ENCODE results near the gene C1orf198. TPM values are rescaled to one million over a fixed set of nuclear protein-coding genes. Genes with fewer than 3 reads are reported as not detected.

Gene C1orf198
- total RNA-seq, 4 donors from 2014 or later = 87.8 to 142 (median 124) TPM

DNA sequence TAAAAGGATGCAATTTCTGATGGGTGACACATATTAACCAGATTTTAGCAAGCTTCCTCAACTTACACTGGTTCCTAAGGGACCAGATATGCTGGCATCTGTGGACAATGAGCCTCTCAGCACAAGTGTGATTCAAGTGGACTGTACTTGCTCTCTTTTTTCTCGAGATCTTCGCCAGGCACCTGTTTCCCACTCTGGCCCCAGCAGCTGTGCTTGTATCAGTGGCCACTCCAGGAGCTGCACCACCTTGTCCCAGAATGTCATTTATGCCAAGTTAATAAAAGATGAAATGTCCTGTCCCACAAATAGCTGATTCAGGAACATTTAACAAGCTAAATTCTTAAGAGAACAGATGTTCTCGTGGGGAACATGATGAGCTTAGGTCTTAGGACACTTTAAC lies 14.6 kb downstream of the C1orf198 start:
- DNase-seq = no peak
- peak overlapping the region in 2 of 3 donors; percentile 16 to 37 for H3K27ac ChIP-seq
- peaks cover 12% of the 10 kb centered on the region in 2 donors for H3K36me3 ChIP-seq
- TF ChIP-seq, protein P1, sequence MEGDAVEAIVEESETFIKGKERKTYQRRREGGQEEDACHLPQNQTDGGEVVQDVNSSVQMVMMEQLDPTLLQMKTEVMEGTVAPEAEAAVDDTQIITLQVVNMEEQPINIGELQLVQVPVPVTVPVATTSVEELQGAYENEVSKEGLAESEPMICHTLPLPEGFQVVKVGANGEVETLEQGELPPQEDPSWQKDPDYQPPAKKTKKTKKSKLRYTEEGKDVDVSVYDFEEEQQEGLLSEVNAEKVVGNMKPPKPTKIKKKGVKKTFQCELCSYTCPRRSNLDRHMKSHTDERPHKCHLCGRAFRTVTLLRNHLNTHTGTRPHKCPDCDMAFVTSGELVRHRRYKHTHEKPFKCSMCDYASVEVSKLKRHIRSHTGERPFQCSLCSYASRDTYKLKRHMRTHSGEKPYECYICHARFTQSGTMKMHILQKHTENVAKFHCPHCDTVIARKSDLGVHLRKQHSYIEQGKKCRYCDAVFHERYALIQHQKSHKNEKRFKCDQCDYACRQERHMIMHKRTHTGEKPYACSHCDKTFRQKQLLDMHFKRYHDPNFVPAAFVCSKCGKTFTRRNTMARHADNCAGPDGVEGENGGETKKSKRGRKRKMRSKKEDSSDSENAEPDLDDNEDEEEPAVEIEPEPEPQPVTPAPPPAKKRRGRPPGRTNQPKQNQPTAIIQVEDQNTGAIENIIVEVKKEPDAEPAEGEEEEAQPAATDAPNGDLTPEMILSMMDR (IDR thresholded peaks at IDR 0.05) = no peak
- no peak for TF ChIP-seq POLR2A (IDR thresholded peaks at IDR 0.05)
- H3K27me3 ChIP-seq = no peaks in the 10 kb centered on the region
- intact Hi-C loops (cut with DNase I) = no loop called here
- no peak overlapping the region for H3K4me3 ChIP-seq (replicated peaks in 1 of 3)
- no peaks in the 10 kb centered on the region for H3K9me3 ChIP-seq
- H3K4me1 ChIP-seq = peaks cover 38 to 58% of the 10 kb centered on the region in 2 donors
- WGBS, 2 donors = 86% methylated on average over 3 of the region's 3 CpGs

DNA sequence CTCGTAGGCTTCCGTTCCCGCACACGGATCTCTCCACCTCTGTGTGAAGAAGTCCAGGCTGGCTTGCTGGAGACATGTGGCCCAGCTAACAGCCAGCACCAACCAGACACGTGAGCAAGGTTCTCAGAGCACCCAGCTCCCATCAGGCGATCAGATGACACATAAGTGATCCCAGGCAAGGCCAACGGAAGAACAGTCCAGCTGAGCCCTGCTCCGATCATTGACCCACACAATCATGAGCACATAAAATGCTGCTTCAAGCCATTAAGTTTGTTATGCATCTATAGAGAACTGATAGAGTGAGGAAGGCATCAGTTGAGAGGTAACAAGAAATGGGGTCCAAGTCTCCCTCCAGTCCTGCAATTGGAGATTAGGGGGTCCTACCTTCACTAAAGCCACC lies 15.4 kb downstream of the C1orf198 start:
- 84 to 90% methylated on average over 8 of the region's 8 CpGs for WGBS, 2 donors
- Histone ChIP-seq H3K9me3 (no peaks in the 10 kb centered on the region), H3K27ac (no peak overlapping the region), H3K4me1 (peaks cover 39 to 58% of the 10 kb centered on the region in 2 donors), H3K36me3 (peaks cover 12% of the 10 kb centered on the region in 2 donors), H3K4me3 (replicated peaks in 1 of 3) (no peak overlapping the region), H3K27me3 (no peaks in the 10 kb centered on the region)
- no peak for DNase-seq
- no peak for TF ChIP-seq POLR2A (IDR thresholded peaks at IDR 0.05)
- TF ChIP-seq, protein P1 (IDR thresholded peaks at IDR 0.05) = no peak
- intact Hi-C loops (cut with DNase I) = no loop called here

DNA sequence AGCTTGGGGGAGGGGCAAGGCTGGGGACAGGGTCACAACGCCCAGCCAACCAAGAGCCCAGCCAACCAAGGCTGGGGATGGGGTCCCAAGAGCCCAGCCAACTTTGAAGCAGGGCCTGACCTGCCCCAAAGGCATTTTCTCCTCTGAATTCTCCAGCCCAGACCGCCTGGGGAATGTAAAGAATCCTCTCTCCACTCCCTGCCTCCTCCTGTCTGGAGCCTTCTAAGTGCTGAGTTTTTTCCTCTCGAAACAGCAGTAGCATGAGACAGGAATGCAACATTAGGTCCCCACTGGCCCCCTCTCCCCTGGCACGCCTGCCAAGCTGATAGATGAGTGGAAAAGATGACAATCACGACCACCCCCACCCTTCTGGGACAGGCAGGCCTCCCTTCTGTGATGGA lies 17.0 kb downstream of the C1orf198 start:
- no peak overlapping the region for H3K4me3 ChIP-seq (replicated peaks in 1 of 3)
- H3K36me3 ChIP-seq = peaks cover 12% of the 10 kb centered on the region in 2 donors
- 28 to 37% methylated on average over 5 of the region's 5 CpGs for WGBS, 2 donors
- peak in 1 of 2 donors; percentile 22 for TF ChIP-seq POLR2A (IDR thresholded peaks at IDR 0.05)
- TF ChIP-seq, protein P1 (IDR thresholded peaks at IDR 0.05) = no peak
- H3K27me3 ChIP-seq = no peaks in the 10 kb centered on the region
- peaks cover 45 to 56% of the 10 kb centered on the region in 2 donors for H3K4me1 ChIP-seq
- H3K27ac ChIP-seq = peak overlapping the region; percentile 91 to 99 (median 93)
- DNase-seq = peak; percentile 61 to 72
- intact Hi-C loops (cut with DNase I) = no loop called here
- H3K9me3 ChIP-seq = no peaks in the 10 kb centered on the region

DNA sequence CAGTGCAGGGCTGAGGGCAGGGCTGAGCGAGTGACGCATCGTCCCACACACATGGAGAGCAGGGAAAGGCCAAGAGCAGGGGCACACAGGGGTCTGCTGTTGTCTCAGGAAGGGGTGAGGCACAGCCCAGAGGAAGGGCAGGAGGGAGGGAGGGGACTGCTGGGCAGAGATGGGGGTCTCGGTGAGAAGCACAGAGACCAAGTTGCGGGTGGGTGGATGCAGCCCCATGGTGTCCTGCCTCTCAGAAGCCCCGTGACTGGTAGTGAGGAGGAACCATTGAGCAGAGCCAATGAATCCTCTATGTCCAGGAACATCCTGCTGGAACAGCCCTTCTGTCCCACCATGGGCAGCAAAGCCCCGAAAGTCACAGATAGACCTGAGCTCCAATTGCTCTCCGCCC lies 17.8 kb downstream of the C1orf198 start:
- peaks cover 12% of the 10 kb centered on the region in 2 donors for H3K36me3 ChIP-seq
- H3K27ac ChIP-seq = peak overlapping the region; percentile 91 to 99 (median 93)
- no peak overlapping the region for H3K4me3 ChIP-seq (replicated peaks in 1 of 3)
- H3K27me3 ChIP-seq = no peaks in the 10 kb centered on the region
- no peaks in the 10 kb centered on the region for H3K9me3 ChIP-seq
- intact Hi-C loops (cut with DNase I) = no loop called here
- DNase-seq = no peak
- 72 to 76% methylated on average over 6 to 8 of the region's 8 CpGs for WGBS, 2 donors
- TF ChIP-seq, protein P1 (IDR thresholded peaks at IDR 0.05) = no peak
- TF ChIP-seq POLR2A (IDR thresholded peaks at IDR 0.05) = no peak
- peaks cover 45 to 56% of the 10 kb centered on the region in 2 donors for H3K4me1 ChIP-seq

DNA sequence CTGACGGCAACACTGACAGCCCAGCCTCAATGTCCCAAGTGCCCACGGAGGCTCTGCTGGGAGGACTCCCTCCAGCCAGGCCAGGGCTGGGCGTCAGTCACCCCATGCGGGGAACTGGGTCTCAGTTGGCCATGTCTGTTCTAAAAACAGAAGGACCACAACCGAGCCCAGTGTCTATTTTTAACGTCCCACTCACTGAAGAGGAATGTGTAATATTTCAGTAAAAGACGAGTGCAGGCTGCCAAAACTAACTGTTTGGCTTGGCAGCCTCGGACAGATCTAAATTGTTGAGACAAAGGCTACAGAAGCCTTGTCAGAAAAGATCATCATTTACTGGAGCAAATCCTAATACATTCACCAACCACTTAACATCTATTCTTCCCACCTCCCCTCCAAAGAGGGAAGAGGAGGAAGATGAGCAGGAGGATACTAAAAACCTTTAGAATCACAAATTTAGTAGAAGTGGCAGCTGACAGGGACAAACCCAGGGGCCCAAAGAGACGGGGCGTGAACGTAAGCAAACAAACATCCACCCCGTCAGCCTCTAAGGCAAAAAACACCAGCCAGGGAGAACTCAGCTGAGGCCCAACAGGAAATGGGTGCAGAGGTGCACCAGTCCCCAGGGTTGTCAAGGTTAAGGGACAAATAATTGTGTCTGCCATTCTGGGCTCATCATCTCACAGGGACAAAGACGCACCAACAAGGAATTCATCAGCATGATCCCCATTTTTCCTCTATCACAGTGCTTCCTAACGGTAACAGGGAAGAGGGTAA lies 18.7 kb downstream of the C1orf198 start:
- 26 to 27% methylated on average over 13 of the region's 14 CpGs for WGBS, 2 donors
- peaks cover 6 to 12% of the 10 kb centered on the region in 2 donors for H3K36me3 ChIP-seq
- H3K9me3 ChIP-seq = no peaks in the 10 kb centered on the region
- no peak overlapping the region for H3K4me3 ChIP-seq (replicated peaks in 1 of 3)
- TF ChIP-seq, protein P1 (IDR thresholded peaks at IDR 0.05) = no peak
- peak in 1 of 2 donors; percentile 22 for TF ChIP-seq POLR2A (IDR thresholded peaks at IDR 0.05)
- H3K27ac ChIP-seq = peak overlapping the region; percentile 91 to 99 (median 93)
- H3K27me3 ChIP-seq = no peaks in the 10 kb centered on the region
- peak; percentile 83 to 89 for DNase-seq
- intact Hi-C loops (cut with DNase I) = no loop called here
- peaks cover 45 to 60% of the 10 kb centered on the region in 2 donors for H3K4me1 ChIP-seq

All from thyroid gland (tissue), 4 donors.